ENCODE results near the gene MAGOH. TPM values are rescaled to one million over a fixed set of nuclear protein-coding genes. Genes with fewer than 3 reads are reported as not detected.

Gene MAGOH
- total and polyA plus RNA-seq, 2 of the 13 experiments (the other 11 are each of a cell fraction or from before 2014, with no cell fraction given) = 24.1 to 87.0 TPM

GRCh38 chr1:53182111-53182593, 56.2 kb downstream of the MAGOH start (continued):
- TF ChIP-seq, protein P1, sequence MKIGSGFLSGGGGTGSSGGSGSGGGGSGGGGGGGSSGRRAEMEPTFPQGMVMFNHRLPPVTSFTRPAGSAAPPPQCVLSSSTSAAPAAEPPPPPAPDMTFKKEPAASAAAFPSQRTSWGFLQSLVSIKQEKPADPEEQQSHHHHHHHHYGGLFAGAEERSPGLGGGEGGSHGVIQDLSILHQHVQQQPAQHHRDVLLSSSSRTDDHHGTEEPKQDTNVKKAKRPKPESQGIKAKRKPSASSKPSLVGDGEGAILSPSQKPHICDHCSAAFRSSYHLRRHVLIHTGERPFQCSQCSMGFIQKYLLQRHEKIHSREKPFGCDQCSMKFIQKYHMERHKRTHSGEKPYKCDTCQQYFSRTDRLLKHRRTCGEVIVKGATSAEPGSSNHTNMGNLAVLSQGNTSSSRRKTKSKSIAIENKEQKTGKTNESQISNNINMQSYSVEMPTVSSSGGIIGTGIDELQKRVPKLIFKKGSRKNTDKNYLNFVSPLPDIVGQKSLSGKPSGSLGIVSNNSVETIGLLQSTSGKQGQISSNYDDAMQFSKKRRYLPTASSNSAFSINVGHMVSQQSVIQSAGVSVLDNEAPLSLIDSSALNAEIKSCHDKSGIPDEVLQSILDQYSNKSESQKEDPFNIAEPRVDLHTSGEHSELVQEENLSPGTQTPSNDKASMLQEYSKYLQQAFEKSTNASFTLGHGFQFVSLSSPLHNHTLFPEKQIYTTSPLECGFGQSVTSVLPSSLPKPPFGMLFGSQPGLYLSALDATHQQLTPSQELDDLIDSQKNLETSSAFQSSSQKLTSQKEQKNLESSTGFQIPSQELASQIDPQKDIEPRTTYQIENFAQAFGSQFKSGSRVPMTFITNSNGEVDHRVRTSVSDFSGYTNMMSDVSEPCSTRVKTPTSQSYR (CRISPR knock-in tag; IDR thresholded peaks at IDR 0.05; ENCODE audit: borderline replicate concordance) = no peak
- TF ChIP-seq NR2F6 (IDR thresholded peaks at IDR 0.05) (no peak), NR2F6 (CRISPR knock-in tag; IDR thresholded peaks at IDR 0.05) (peak; percentile 49; the same call in 1 of the 2 replicates), ZNF24 (IDR thresholded peaks at IDR 0.05) (0 out of 2 replicates have a peak, but pooled peaks have one; percentile 28), FLYWCH1 (CRISPR knock-in tag; IDR thresholded peaks at IDR 0.05) (no peak), GMEB1 (CRISPR knock-in tag; IDR thresholded peaks at IDR 0.05; ENCODE audit: borderline replicate concordance) (no peak), LCORL (IDR thresholded peaks at IDR 0.05) (no peak), LCORL (CRISPR knock-in tag; IDR thresholded peaks at IDR 0.05) (peak; percentile 47; the same call in 1 of the 2 replicates), ZBTB44 (CRISPR knock-in tag; IDR thresholded peaks at IDR 0.05) (no peak), PATZ1 (CRISPR knock-in tag; IDR thresholded peaks at IDR 0.05) (peak; percentile 62; the same call in 1 of the 2 replicates), ZSCAN22 (CRISPR knock-in tag; IDR thresholded peaks at IDR 0.05) (no peak), ONECUT2 (CRISPR knock-in tag; IDR thresholded peaks at IDR 0.05) (no peak), ZNF234 (CRISPR knock-in tag; conservative IDR thresholded peaks at IDR 0.05) (no peak), NFKB2 (CRISPR knock-in tag; IDR thresholded peaks at IDR 0.05; ENCODE audit: borderline replicate concordance) (0 out of 2 replicates have a peak, but pooled peaks have one; percentile 33), ELF3 (CRISPR knock-in tag; IDR thresholded peaks at IDR 0.05) (peak; percentile 32; the same call in 1 of the 2 replicates), SAP130 (CRISPR knock-in tag; IDR thresholded peaks at IDR 0.05; ENCODE audit: low read depth) (peak; percentile 77)
- TF ChIP-seq, protein P2, sequence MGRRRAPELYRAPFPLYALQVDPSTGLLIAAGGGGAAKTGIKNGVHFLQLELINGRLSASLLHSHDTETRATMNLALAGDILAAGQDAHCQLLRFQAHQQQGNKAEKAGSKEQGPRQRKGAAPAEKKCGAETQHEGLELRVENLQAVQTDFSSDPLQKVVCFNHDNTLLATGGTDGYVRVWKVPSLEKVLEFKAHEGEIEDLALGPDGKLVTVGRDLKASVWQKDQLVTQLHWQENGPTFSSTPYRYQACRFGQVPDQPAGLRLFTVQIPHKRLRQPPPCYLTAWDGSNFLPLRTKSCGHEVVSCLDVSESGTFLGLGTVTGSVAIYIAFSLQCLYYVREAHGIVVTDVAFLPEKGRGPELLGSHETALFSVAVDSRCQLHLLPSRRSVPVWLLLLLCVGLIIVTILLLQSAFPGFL (CRISPR knock-in tag; IDR thresholded peaks at IDR 0.05) = no peak
- TF ChIP-seq, protein P3, sequence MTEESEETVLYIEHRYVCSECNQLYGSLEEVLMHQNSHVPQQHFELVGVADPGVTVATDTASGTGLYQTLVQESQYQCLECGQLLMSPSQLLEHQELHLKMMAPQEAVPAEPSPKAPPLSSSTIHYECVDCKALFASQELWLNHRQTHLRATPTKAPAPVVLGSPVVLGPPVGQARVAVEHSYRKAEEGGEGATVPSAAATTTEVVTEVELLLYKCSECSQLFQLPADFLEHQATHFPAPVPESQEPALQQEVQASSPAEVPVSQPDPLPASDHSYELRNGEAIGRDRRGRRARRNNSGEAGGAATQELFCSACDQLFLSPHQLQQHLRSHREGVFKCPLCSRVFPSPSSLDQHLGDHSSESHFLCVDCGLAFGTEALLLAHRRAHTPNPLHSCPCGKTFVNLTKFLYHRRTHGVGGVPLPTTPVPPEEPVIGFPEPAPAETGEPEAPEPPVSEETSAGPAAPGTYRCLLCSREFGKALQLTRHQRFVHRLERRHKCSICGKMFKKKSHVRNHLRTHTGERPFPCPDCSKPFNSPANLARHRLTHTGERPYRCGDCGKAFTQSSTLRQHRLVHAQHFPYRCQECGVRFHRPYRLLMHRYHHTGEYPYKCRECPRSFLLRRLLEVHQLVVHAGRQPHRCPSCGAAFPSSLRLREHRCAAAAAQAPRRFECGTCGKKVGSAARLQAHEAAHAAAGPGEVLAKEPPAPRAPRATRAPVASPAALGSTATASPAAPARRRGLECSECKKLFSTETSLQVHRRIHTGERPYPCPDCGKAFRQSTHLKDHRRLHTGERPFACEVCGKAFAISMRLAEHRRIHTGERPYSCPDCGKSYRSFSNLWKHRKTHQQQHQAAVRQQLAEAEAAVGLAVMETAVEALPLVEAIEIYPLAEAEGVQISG (CRISPR knock-in tag; IDR thresholded peaks at IDR 0.05) = peak; percentile 25; the same call in 1 of the 2 replicates

Measured in HepG2 (cell line).